GM18873 (cell line): ENCODE data around the gene SREK1IP1.
"Not testable (repeated sequence)": the region's sequence is repeated elsewhere in the genome, so short reads cannot be mapped to it uniquely, and the experiment has no call there.

ENCODE experiments used
- ATAC-seq: cut with Tn5 transposase; IDR thresholded peaks from one replicate; pipeline ENCODE4 v1.9.1; 2021; ENCODE audit warnings: mild to moderate bottlenecking, moderate library complexity, moderate number of reproducible peaks; ENCODE audit not compliant: unreplicated experiment, low FRiP score

SREK1IP1 gene

GRCh38 chr5:64765804-64766504 is 2.5 kb downstream of the SREK1IP1 start:
- ATAC-seq, result no peak

GRCh38 chr5:64763948-64764503 is 4.5 kb downstream of the SREK1IP1 start:
- ATAC-seq, result no peak

- ATAC-seq, result no peak
Observed at GRCh38 chr5:64759960-64760660, 8.4 kb downstream of the SREK1IP1 start.

GRCh38 chr5:64758901-64759300 is 9.6 kb downstream of the SREK1IP1 start:
- ATAC-seq, result no peak

GRCh38 chr5:64754066-64754465 is 14.4 kb downstream of the SREK1IP1 start:
- ATAC-seq, result no peak

- ATAC-seq, result no peak
Observed at GRCh38 chr5:64749385-64749784, 19.1 kb downstream of the SREK1IP1 start.

- ATAC-seq, result no peak
Observed at GRCh38 chr5:64746446-64746845, 22.0 kb downstream of the SREK1IP1 start.

- no peak for ATAC-seq
Observed at GRCh38 chr5:64744914-64745313, 23.6 kb downstream of the SREK1IP1 start.

- no peak for ATAC-seq
Observed at GRCh38 chr5:64742821-64743220, 25.7 kb downstream of the SREK1IP1 start.

GRCh38 chr5:64742411-64742810 is 26.1 kb downstream of the SREK1IP1 start:
- no peak for ATAC-seq

- no peak for ATAC-seq
Observed at GRCh38 chr5:64727150-64727549, 41.3 kb downstream of the SREK1IP1 start.

- ATAC-seq, result no peak
Observed at GRCh38 chr5:64722588-64722987, 45.9 kb downstream of the SREK1IP1 start.

- ATAC-seq, result not testable (repeated sequence)
Observed at GRCh38 chr5:64714495-64714894, 54.0 kb downstream of the SREK1IP1 start.

- no peak for ATAC-seq
Observed at GRCh38 chr5:64707191-64707590, 61.3 kb downstream of the SREK1IP1 start.

GRCh38 chr5:64706074-64706473 is 62.4 kb downstream of the SREK1IP1 start:
- ATAC-seq, result not testable (repeated sequence)

- ATAC-seq, result no peak
Observed at GRCh38 chr5:64700765-64701164, 67.7 kb downstream of the SREK1IP1 start.

GRCh38 chr5:64696414-64696813 is 72.1 kb downstream of the SREK1IP1 start:
- ATAC-seq, result not testable (repeated sequence)

- ATAC-seq, result no peak
Observed at GRCh38 chr5:64693636-64694035, 74.9 kb downstream of the SREK1IP1 start.

- ATAC-seq, result no peak
Observed at GRCh38 chr5:64691291-64691690, 77.2 kb downstream of the SREK1IP1 start.

- no peak for ATAC-seq
Observed at GRCh38 chr5:64690417-64691151, 77.9 kb downstream of the SREK1IP1 start, which contains the start of gene SHISAL2B. SHISAL2B (plus strand) TSS chr5:64690503; CDS start chr5:64690624, 121 bp downstream.

GRCh38 chr5:64690104-64690416 is 78.4 kb downstream of the SREK1IP1 start:
- ATAC-seq, result no peak
